Skin of body (tissue), 1 donor: ENCODE data around the gene KCNJ1. TPM values are rescaled to one million over a fixed set of nuclear protein-coding genes. Genes with fewer than 3 reads are reported as not detected.

Experiments
- total RNA-seq: library from RNA; depleted of rRNA; stranded (reverse); fragments of >200 nt; gene quantifications from one replicate; pipeline ENCODE4 v1.2.3, GENCODE V29; 2014

KCNJ1 gene
- total RNA-seq, 1 donor from 2014 or later, result 0.10 TPM

Other genes with a start within 250 kb of the KCNJ1 start
- 14.3 TPM for gene FLI1, start 173.2 kb downstream of the KCNJ1 start, total RNA-seq
- 2.0 TPM for gene KCNJ5, start 24.1 kb upstream of the KCNJ1 start, total RNA-seq
- 7.6 TPM for gene TP53AIP1, start 75.6 kb upstream of the KCNJ1 start, total RNA-seq